Measurements from ENCODE around the gene TBC1D30. TPM values are rescaled to one million over a fixed set of nuclear protein-coding genes. Genes with fewer than 3 reads are reported as not detected.

The TBC1D30 gene
- total RNA-seq, 1 donor from 2014 or later: 1.2 TPM

GRCh38 chr12:64813723-64814122, 10.7 kb upstream of the TBC1D30 start:
- Histone ChIP-seq H3K27ac (ENCODE audit: low read depth, low read length) (no peak overlapping the region), H3K79me2 (ENCODE audit: insufficient read depth, low read length) (no peaks in the 10 kb centered on the region), H3K27me3 (ENCODE audit: insufficient read depth, low read length) (peaks cover 9% of the 10 kb centered on the region), H3K4me3 (ENCODE audit: insufficient read depth, low read depth, low read length) (no peak overlapping the region), H3K36me3 (ENCODE audit: insufficient read depth, low read length) (no peaks in the 10 kb centered on the region), H3K9ac (ENCODE audit: low read length) (no peak overlapping the region), H3K9me3 (ENCODE audit: insufficient read depth, low read depth, low read length) (no peaks in the 10 kb centered on the region), H4K20me1 (ENCODE audit: insufficient read depth, low read length) (no peaks in the 10 kb centered on the region), H3K4me2 (ENCODE audit: low read length) (no peak overlapping the region), H2AFZ (ENCODE audit: low read depth, low read length) (no peak overlapping the region), H3K4me1 (ENCODE audit: insufficient read depth, low read length) (no peaks in the 10 kb centered on the region)
- Mint-ChIP-seq H3K9me3 (ENCODE audit: unreplicated experiment) (peaks cover 1% of the 10 kb centered on the region), H3K27ac (ENCODE audit: unreplicated experiment) (no peak overlapping the region), H3K4me3 (ENCODE audit: unreplicated experiment) (no peak overlapping the region), H3K36me3 (ENCODE audit: low read depth, unreplicated experiment) (no peaks in the 10 kb centered on the region), H3K4me1 (ENCODE audit: low read depth, unreplicated experiment) (no peaks in the 10 kb centered on the region), H3K27me3 (ENCODE audit: low read depth, unreplicated experiment) (peaks cover 5% of the 10 kb centered on the region)
- DNase-seq (ENCODE audit: low read depth) (no peak), FAIRE-seq (no peak)
- TF ChIP-seq CTCF (IDR thresholded peaks at IDR 0.05; ENCODE audit: insufficient read depth, low read depth, low read length) (no peak), EZH2 (IDR thresholded peaks at IDR 0.05; ENCODE audit: insufficient read depth, low read length) (no peak)

- Mint-ChIP-seq H3K9me3 (ENCODE audit: unreplicated experiment) (peaks cover 1% of the 10 kb centered on the region), H3K27me3 (ENCODE audit: low read depth, unreplicated experiment) (peaks cover 5% of the 10 kb centered on the region), H3K4me1 (ENCODE audit: low read depth, unreplicated experiment) (no peaks in the 10 kb centered on the region), H3K36me3 (ENCODE audit: low read depth, unreplicated experiment) (no peaks in the 10 kb centered on the region), H3K27ac (ENCODE audit: unreplicated experiment) (no peak overlapping the region), H3K4me3 (ENCODE audit: unreplicated experiment) (no peak overlapping the region)
- Histone ChIP-seq H3K9me3 (ENCODE audit: insufficient read depth, low read depth, low read length) (no peaks in the 10 kb centered on the region), H4K20me1 (ENCODE audit: insufficient read depth, low read length) (no peaks in the 10 kb centered on the region), H3K4me2 (ENCODE audit: low read length) (no peak overlapping the region), H3K27me3 (ENCODE audit: insufficient read depth, low read length) (peaks cover 9% of the 10 kb centered on the region), H3K4me3 (ENCODE audit: insufficient read depth, low read depth, low read length) (no peak overlapping the region), H3K36me3 (ENCODE audit: insufficient read depth, low read length) (no peaks in the 10 kb centered on the region), H3K79me2 (ENCODE audit: insufficient read depth, low read length) (no peaks in the 10 kb centered on the region), H2AFZ (ENCODE audit: low read depth, low read length) (no peak overlapping the region), H3K4me1 (ENCODE audit: insufficient read depth, low read length) (no peaks in the 10 kb centered on the region), H3K9ac (ENCODE audit: low read length) (no peak overlapping the region), H3K27ac (ENCODE audit: low read depth, low read length) (no peak overlapping the region)
- TF ChIP-seq CTCF (IDR thresholded peaks at IDR 0.05; ENCODE audit: insufficient read depth, low read depth, low read length): no peak
- no peak for TF ChIP-seq EZH2 (IDR thresholded peaks at IDR 0.05; ENCODE audit: insufficient read depth, low read length)
- FAIRE-seq (no peak), DNase-seq (ENCODE audit: low read depth) (no peak)
These were observed 10.0 kb upstream of the TBC1D30 start for GRCh38 chr12:64814432-64814831.

GRCh38 chr12:64819816-64820402, 4.5 kb upstream of the TBC1D30 start:
- no peak overlapping the region for H2AFZ ChIP-seq (ENCODE audit: low read depth, low read length)
- no peak overlapping the region for H3K27ac ChIP-seq (ENCODE audit: low read depth, low read length)
- H3K9me3 Mint-ChIP-seq (ENCODE audit: unreplicated experiment): peaks cover 3% of the 10 kb centered on the region
- H3K79me2 ChIP-seq (ENCODE audit: insufficient read depth, low read length): no peaks in the 10 kb centered on the region
- peaks cover 3% of the 10 kb centered on the region for H3K9me3 ChIP-seq (ENCODE audit: insufficient read depth, low read depth, low read length)
- DNase-seq (ENCODE audit: low read depth) (no peak), FAIRE-seq (no peak)
- no peak overlapping the region for H3K27ac Mint-ChIP-seq (ENCODE audit: unreplicated experiment)
- no peaks in the 10 kb centered on the region for H4K20me1 ChIP-seq (ENCODE audit: insufficient read depth, low read length)
- no peaks in the 10 kb centered on the region for H3K36me3 Mint-ChIP-seq (ENCODE audit: low read depth, unreplicated experiment)
- no peak overlapping the region for H3K4me3 ChIP-seq (ENCODE audit: insufficient read depth, low read depth, low read length)
- TF ChIP-seq CTCF (IDR thresholded peaks at IDR 0.05; ENCODE audit: insufficient read depth, low read depth, low read length): no peak
- no peak for TF ChIP-seq EZH2 (IDR thresholded peaks at IDR 0.05; ENCODE audit: insufficient read depth, low read length)
- H3K4me3 Mint-ChIP-seq (ENCODE audit: unreplicated experiment): no peak overlapping the region
- no peak overlapping the region for H3K4me2 ChIP-seq (ENCODE audit: low read length)
- H3K27me3 Mint-ChIP-seq (ENCODE audit: low read depth, unreplicated experiment): peaks cover 21% of the 10 kb centered on the region
- peaks cover 5% of the 10 kb centered on the region for H3K4me1 ChIP-seq (ENCODE audit: insufficient read depth, low read length)
- no peaks in the 10 kb centered on the region for H3K4me1 Mint-ChIP-seq (ENCODE audit: low read depth, unreplicated experiment)
- H3K36me3 ChIP-seq (ENCODE audit: insufficient read depth, low read length): no peaks in the 10 kb centered on the region
- no peak overlapping the region for H3K9ac ChIP-seq (ENCODE audit: low read length)
- peaks cover 15% of the 10 kb centered on the region for H3K27me3 ChIP-seq (ENCODE audit: insufficient read depth, low read length)

All from astrocyte (in vitro differentiated cells and primary cell).